Lower leg skin (tissue), 3 donors: ENCODE results near the gene GNB1L.

ENCODE experiments used
- POLR2A ChIP-seq, 2 donors: fragments of 450-650 bp; IDR thresholded peaks; one replicate each; pipeline ENCODE4 v1.6.1; 2016 to 2017; ENCODE audit warnings: antibody characterized with exemption in 2 of 2, mild to moderate bottlenecking in 1 of 2, moderate library complexity in 1 of 2
- TF ChIP-seq, protein P1 (sequence below), 3 donors: fragments of 450-650 bp; IDR thresholded peaks; one replicate each; pipeline ENCODE4 v1.5.1; 2016; ENCODE audit warnings: antibody characterized with exemption in 3 of 3, mild to moderate bottlenecking in 3 of 3, moderate library complexity in 2 of 3

- TF ChIP-seq POLR2A (IDR thresholded peaks at IDR 0.05), result no peak
- TF ChIP-seq, protein P1, sequence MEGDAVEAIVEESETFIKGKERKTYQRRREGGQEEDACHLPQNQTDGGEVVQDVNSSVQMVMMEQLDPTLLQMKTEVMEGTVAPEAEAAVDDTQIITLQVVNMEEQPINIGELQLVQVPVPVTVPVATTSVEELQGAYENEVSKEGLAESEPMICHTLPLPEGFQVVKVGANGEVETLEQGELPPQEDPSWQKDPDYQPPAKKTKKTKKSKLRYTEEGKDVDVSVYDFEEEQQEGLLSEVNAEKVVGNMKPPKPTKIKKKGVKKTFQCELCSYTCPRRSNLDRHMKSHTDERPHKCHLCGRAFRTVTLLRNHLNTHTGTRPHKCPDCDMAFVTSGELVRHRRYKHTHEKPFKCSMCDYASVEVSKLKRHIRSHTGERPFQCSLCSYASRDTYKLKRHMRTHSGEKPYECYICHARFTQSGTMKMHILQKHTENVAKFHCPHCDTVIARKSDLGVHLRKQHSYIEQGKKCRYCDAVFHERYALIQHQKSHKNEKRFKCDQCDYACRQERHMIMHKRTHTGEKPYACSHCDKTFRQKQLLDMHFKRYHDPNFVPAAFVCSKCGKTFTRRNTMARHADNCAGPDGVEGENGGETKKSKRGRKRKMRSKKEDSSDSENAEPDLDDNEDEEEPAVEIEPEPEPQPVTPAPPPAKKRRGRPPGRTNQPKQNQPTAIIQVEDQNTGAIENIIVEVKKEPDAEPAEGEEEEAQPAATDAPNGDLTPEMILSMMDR (IDR thresholded peaks at IDR 0.05), result no peak
Measured at GRCh38 chr22:19738664-19739447, 115.8 kb downstream of the GNB1L start.
